Choroid plexus epithelial cell (primary cell): Measurements from ENCODE around the gene REP15.
A peak's percentile ranks its signal among the peaks of the same experiment; 100 is the strongest.

Source experiments
- DNase-seq: peaks from one replicate; pipeline ENCODE4 v3.0.0-alpha.2; 2010; ENCODE audit warnings: low read depth
- H3K4me3 ChIP-seq: 2 replicates; pipeline ENCODE4 v1.5.1; 2011; ENCODE audit warnings: low read depth, mild to moderate bottlenecking, control low read depth, low read length, moderate library complexity
- TF ChIP-seq, protein P1 (sequence below): conservative IDR thresholded peaks from 2 replicates; pipeline ENCODE4 v1.5.1; 2011; ENCODE audit warnings: low read depth, mild to moderate bottlenecking, control low read depth, inconsistent platforms, low read length, moderate library complexity

Gene REP15

DNA sequence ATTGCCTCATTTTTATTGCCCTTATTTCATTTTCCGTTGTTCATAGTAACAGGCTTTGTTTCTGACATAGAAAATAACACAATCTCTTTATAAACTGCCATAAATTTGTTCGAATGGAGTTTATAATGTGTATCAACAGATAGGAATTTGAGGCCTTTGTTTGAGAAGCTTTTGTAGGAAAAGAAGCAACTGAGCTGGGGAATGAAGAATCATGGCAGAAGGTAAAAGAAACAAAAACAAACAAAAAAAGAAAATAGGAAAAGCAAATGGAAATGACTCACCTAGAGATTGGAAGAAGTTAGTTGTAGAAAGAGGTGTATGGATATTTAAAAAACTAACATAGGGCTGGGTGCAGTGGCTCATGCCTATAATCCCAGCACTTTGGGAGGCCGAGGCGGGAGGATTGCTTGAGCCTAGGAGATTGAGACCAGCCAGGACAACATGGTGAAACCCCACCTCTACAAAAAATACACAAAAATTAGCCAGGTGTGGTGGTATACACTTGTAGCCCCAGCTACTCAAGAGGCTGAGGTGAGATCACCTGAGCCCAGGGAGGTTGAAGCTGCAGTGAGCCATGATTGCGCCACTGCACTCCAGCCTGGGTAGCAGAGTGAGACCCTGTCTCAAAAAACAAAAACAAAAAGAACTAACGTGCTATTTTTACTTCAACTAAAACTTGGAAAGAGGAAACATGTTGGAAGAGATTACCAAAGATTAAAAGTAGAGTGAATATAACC lies 523 bp upstream of the REP15 start:
- TF ChIP-seq, protein P1, sequence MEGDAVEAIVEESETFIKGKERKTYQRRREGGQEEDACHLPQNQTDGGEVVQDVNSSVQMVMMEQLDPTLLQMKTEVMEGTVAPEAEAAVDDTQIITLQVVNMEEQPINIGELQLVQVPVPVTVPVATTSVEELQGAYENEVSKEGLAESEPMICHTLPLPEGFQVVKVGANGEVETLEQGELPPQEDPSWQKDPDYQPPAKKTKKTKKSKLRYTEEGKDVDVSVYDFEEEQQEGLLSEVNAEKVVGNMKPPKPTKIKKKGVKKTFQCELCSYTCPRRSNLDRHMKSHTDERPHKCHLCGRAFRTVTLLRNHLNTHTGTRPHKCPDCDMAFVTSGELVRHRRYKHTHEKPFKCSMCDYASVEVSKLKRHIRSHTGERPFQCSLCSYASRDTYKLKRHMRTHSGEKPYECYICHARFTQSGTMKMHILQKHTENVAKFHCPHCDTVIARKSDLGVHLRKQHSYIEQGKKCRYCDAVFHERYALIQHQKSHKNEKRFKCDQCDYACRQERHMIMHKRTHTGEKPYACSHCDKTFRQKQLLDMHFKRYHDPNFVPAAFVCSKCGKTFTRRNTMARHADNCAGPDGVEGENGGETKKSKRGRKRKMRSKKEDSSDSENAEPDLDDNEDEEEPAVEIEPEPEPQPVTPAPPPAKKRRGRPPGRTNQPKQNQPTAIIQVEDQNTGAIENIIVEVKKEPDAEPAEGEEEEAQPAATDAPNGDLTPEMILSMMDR: no peak
- H3K4me3 ChIP-seq: no peak overlapping the region
- DNase-seq: no peak

DNA sequence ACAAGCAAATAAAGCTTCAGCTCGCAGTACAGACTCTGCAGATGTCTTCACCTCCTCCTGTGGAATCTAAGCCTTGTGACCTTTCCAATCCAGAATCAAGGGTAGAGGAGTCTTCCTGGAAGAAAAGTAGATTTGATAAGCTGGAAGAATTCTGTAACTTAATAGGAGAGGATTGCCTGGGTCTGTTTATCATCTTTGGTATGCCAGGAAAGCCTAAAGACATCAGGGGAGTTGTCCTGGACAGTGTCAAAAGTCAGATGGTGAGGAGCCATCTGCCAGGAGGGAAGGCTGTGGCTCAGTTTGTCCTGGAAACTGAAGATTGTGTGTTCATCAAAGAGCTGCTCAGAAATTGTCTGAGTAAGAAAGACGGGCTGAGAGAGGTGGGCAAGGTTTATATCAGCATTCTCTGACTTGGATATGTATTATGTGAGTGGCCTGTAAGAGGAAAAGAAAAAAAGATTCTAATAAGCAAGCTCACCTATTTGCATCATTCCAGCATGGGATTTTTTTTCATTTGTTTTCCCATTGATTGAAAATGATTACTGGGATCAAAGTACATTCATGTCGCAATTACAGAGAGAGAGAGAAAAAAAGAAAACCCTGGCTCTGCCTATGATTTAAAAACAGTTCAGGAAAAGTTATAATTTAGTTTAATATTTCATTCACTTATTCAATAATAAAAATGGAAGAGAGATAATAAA lies 767 bp downstream of the REP15 start:
- H3K4me3 ChIP-seq: no peak overlapping the region
- TF ChIP-seq, protein P1: no peak
- no peak for DNase-seq

DNA sequence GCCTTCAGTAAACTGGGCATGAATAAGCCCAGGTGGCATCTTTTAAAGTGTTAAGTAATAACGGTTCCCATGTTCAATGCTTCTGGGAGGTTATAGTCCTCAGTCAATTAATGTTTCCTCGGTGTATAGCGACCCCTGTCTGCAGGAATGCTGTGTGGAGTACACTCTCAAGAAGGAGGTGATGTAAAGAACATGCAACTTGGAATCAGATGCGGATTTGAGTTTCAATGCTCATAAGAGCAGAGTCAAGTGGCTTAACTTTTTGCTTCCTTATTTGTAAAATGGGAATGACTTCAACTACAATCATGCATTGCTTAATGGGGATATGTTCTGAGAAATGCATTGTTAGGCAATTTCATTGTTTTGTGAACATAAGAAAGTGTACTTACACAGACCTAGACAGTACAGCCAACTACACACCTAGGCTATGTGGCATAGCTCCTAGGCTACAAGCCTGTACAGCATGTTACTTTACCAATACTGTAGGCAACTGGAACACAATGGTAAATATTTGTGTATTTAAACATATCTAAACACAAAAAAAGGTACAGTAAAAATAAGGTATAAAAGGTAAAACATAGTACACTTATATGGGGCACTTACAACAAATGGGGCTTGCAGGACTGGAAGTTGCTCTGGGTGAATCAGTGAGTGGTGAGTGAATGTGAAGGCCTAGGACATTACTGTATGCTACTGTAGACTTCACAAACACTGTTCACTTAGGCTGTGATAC lies 7.6 kb downstream of the REP15 start:
- TF ChIP-seq, protein P1: peak; percentile 86
- DNase-seq: peak; percentile 95
- H3K4me3 ChIP-seq: no peak overlapping the region

DNA sequence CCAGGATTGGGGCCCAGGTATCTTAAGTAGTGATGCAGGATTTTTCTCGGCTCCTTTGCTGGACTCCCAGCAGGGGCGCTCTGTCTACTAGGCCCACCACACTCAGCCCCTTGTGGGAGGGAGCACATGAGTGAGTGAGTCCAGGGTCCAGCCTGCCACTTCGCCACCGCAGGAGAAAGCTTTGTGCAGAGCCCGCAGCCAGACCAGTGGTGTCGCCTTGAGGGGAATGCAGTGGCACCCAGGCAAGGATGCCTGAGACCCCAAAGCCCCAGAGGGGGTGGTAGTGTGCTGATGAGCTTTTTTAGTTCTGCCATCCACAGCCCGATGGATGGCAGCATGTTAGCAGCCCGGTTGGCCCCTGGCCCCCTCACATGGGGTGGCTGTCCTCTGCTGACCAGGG lies 9.0 kb downstream of the REP15 start:
- DNase-seq: no peak
- no peak overlapping the region for H3K4me3 ChIP-seq
- TF ChIP-seq, protein P1: no peak

DNA sequence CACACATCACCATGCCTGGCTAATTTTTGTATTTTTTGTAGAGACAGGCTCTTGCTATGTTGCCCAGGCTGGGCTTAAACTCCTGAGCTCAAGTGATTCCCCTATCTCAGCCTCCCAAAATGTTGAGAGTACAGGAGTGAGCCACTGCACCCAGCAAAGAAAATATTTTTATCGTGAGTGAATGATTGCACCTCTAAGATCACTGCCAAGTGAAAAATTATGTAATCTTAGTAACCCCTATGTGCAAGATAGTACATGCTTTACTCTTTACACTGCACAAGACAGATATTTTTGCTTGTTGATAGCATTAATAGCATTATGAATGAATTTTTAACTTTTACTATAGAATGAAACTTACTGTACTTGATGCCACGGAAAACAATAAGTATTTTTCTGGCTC lies 11.0 kb downstream of the REP15 start:
- no peak overlapping the region for H3K4me3 ChIP-seq
- DNase-seq: no peak
- TF ChIP-seq, protein P1: no peak

DNA sequence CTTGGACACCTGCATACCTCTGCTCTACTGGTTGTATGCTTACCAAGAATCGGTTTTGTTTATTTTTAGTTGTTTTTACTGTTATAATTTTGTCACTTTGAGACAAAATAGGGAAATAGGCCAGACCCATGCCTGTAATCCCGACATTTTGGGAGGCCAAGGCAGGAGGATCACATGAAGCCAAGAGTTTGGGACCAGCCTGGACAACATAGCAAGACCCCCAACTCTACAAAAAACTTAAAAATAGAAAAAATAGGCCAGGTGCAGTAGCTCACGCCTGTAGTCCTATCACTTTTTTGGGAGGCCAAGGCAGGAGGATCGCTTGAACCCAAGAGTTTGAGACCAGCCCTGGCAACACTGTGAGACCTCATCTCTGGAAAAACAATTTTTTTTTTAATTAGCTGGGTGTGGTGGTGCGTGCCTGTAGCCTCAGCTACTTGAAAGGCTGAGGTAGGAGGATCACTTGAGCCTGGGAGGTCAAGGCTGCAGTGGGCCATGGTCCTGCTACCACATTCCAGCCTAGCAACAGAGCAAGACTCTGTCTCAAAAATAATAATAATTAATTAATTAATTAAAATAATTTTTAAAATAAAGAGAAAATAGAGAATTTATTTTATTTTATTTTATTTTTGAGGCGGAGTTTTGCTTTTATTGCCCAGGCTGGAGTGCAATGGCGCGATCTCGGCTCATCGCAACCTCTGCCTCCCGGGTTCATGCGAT lies 13.1 kb downstream of the REP15 start:
- peak overlapping the region; percentile 97 for H3K4me3 ChIP-seq
- DNase-seq: no peak
- TF ChIP-seq, protein P1: no peak
